A673 (cell line): ENCODE results near the gene ST6GAL2. TPM values are rescaled to one million over a fixed set of nuclear protein-coding genes. Genes with fewer than 3 reads are reported as not detected.

Experiments
- BruUV-seq: library from RNA; stranded (reverse); fragments of 400-500 nt; replicated peaks from 2 replicates; lab custom pipeline; 2021; lab: Mats Ljungman, UMichigan
- CTCF ChIA-PET: fragments of 300-600 bp; sonication (Branson Sonifier 250); formaldehyde crosslinking; loops from one replicate; lab custom pipeline; 2022; ENCODE audit warnings: antibody characterized with exemption; lab: Charles Lee
- POLR2A ChIA-PET: fragments of 300-600 bp; sonication (Branson Sonifier 250); formaldehyde crosslinking; loops from one replicate; lab custom pipeline; 2022; ENCODE audit warnings: antibody characterized with exemption; ENCODE audit not compliant: low non-redundant PET; lab: Charles Lee
- DNase-seq: peaks from one replicate; pipeline ENCODE4 v3.0.0-alpha.2; 2015; ENCODE audit warnings: low spot score
- H3K27ac ChIP-seq: fragments of 200-600 bp; sonication (generic); 2 replicates; pipeline ENCODE4 v1.5.1; 2016; ENCODE audit warnings: mixed run types, low read depth, mild to moderate bottlenecking, mixed read lengths, antibody characterized with exemption, low read length; ENCODE audit not compliant: poor library complexity, severe bottlenecking
- H3K27me3 ChIP-seq: fragments of 200-600 bp; sonication (generic); replicated peaks from 2 replicates; pipeline ENCODE4 v1.6.1; 2017; ENCODE audit warnings: mixed run types, low read depth, mild to moderate bottlenecking, mixed read lengths, antibody characterized with exemption, low read length; ENCODE audit not compliant: insufficient read depth, poor library complexity
- H3K36me3 ChIP-seq: fragments of 200-600 bp; sonication (generic); 2 replicates; pipeline ENCODE4 v1.6.1; 2016; ENCODE audit warnings: mixed run types, mild to moderate bottlenecking, mixed read lengths, antibody characterized with exemption, low read length; ENCODE audit not compliant: insufficient read depth, poor library complexity, severe bottlenecking
- H3K4me1 ChIP-seq: fragments of 200-600 bp; sonication (generic); 2 replicates; pipeline ENCODE4 v1.6.1; 2017; ENCODE audit warnings: mixed run types, mild to moderate bottlenecking, mixed read lengths, antibody characterized with exemption, low read length; ENCODE audit not compliant: insufficient read depth, poor library complexity, severe bottlenecking
- H3K4me3 ChIP-seq: fragments of 200-600 bp; sonication (generic); 2 replicates; pipeline ENCODE4 v1.5.1; 2016; ENCODE audit warnings: low read depth, mixed run types, mild to moderate bottlenecking, mixed read lengths, low read length; ENCODE audit not compliant: poor library complexity, severe bottlenecking
- H3K9me3 ChIP-seq: fragments of 200-600 bp; sonication (generic); 2 replicates; pipeline ENCODE4 v1.6.1; 2016; ENCODE audit warnings: mixed run types, low read depth, mild to moderate bottlenecking, mixed read lengths, antibody characterized with exemption, low read length; ENCODE audit not compliant: poor library complexity, severe bottlenecking
- EZH2 ChIP-seq: fragments of 200-600 bp; sonication (generic); IDR thresholded peaks from 2 replicates; pipeline ENCODE4 v1.6.1; 2017; ENCODE audit warnings: borderline replicate concordance, low read depth, mild to moderate bottlenecking, mixed read lengths, antibody characterized with exemption, low read length; ENCODE audit not compliant: poor library complexity, severe bottlenecking
- intact Hi-C: fragments of 100-400 bp; cut with micrococcal nuclease; formaldehyde crosslinking; loops from one replicate; pipeline ENCODE4 v1.10.0; 2022; ENCODE audit not compliant: unreplicated experiment
- total RNA-seq: library from RNA; stranded (reverse); gene quantifications from 2 replicates; pipeline ENCODE4 v1.2.3, GENCODE V29; 2021
- TF ChIP-seq, protein P1 (sequence below): fragments of 300-800, 200-600 bp; sonication (generic); conservative IDR thresholded peaks from 2 replicates; pipeline ENCODE4 v1.5.1; 2017; ENCODE audit warnings: low read depth, mild to moderate bottlenecking, antibody characterized with exemption, low read length, moderate library complexity, mixed read lengths

ST6GAL2 gene
- total RNA-seq, 1 experiment from 2014 or later = 0.56 TPM

DNA sequence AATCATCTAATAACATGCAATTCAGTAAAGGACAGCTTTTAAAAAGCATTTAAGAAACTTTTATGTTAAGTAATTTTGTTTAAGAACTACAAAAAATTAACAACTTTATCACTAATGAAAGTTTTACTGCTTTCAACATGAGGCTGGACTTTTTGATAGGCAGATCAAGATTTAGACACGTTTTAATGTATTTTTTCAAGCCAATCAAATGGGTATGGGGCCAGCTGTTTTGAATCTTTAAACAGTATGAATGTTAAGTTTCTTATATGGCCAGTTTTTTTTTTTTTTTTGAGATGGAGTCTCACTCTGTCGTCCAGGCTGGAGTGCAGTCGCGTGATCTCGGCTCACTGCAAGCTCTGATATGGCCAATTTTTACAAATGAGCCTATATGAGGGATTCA lies 73.1 kb downstream of the ST6GAL2 start:
- no TSS peak for BruUV-seq
- Histone ChIP-seq H3K9me3 (peaks cover 2% of the 10 kb centered on the region), H3K4me1 (no peaks in the 10 kb centered on the region), H3K27me3 (no peaks in the 10 kb centered on the region), H3K4me3 (no peak overlapping the region), H3K36me3 (no peaks in the 10 kb centered on the region), H3K27ac (no peak overlapping the region)
- ChIA-PET CTCF (no interaction called here), POLR2A (no interaction called here)
- DNase-seq = no peak
- TF ChIP-seq, protein P1, sequence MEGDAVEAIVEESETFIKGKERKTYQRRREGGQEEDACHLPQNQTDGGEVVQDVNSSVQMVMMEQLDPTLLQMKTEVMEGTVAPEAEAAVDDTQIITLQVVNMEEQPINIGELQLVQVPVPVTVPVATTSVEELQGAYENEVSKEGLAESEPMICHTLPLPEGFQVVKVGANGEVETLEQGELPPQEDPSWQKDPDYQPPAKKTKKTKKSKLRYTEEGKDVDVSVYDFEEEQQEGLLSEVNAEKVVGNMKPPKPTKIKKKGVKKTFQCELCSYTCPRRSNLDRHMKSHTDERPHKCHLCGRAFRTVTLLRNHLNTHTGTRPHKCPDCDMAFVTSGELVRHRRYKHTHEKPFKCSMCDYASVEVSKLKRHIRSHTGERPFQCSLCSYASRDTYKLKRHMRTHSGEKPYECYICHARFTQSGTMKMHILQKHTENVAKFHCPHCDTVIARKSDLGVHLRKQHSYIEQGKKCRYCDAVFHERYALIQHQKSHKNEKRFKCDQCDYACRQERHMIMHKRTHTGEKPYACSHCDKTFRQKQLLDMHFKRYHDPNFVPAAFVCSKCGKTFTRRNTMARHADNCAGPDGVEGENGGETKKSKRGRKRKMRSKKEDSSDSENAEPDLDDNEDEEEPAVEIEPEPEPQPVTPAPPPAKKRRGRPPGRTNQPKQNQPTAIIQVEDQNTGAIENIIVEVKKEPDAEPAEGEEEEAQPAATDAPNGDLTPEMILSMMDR = no peak
- TF ChIP-seq EZH2 = no peak
- intact Hi-C loops = no loop called here

DNA sequence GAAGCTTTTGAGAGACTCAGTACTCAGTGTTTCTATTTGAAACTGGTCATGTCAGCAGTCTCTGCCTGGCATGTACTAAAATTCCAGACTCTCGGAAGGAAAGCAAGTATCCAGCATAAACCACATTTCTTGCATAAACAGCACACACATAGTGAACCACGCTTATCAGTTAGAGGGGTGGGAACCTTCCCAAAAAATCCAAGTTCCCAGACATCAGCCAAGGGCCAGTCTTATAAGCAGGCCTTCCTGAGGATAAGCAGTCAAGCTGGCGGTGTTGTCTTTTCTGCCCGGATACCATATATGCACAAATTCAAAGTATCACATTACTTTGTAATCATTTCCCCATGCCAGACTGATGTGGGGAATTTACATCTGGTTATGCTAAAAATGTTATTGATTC lies 73.6 kb downstream of the ST6GAL2 start:
- TF ChIP-seq, protein P1 = no peak
- no peak for TF ChIP-seq EZH2
- H3K4me1 ChIP-seq = no peaks in the 10 kb centered on the region
- H3K9me3 ChIP-seq = no peaks in the 10 kb centered on the region
- no peak for DNase-seq
- no peak overlapping the region for H3K27ac ChIP-seq
- intact Hi-C loops = no loop called here
- H3K4me3 ChIP-seq = no peak overlapping the region
- ChIA-PET POLR2A (no interaction called here), CTCF (no interaction called here)
- BruUV-seq = no TSS peak
- no peaks in the 10 kb centered on the region for H3K27me3 ChIP-seq
- no peaks in the 10 kb centered on the region for H3K36me3 ChIP-seq

DNA sequence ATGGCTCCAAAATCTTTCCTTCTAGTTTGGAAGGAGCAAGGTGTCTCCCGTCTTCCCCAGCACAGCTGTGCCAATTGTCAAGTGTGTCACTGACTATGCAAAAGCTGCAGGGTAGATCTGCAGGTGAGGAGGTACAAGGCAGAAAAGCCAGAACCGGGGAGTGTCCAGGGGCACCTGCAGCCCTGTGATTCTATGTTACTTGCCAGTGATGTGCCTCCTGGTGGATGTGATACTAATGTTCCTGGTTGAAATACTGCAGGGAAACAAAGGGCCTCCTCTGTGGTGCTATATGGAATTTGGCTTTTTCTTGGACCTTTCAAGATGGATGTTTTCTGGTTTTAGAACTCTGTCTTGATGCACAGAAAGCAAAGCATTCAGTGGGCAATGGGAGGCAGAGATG lies 80.3 kb downstream of the ST6GAL2 start:
- Histone ChIP-seq H3K36me3 (no peaks in the 10 kb centered on the region), H3K27ac (no peak overlapping the region), H3K27me3 (no peaks in the 10 kb centered on the region), H3K4me3 (no peak overlapping the region), H3K4me1 (no peaks in the 10 kb centered on the region), H3K9me3 (no peaks in the 10 kb centered on the region)
- BruUV-seq = no TSS peak
- CTCF ChIA-PET = no interaction called here
- no peak for DNase-seq
- no peak for TF ChIP-seq EZH2
- TF ChIP-seq, protein P1 = no peak
- intact Hi-C loops = no loop called here
- POLR2A ChIA-PET = no interaction called here
